Parathyroid adenoma (tissue), 2 donors: ENCODE data around the gene RERE.
"Not testable (repeated sequence)": the region's sequence is repeated elsewhere in the genome, so short reads cannot be mapped to it uniquely, and the experiment has no call there.

Experiments
- H2AFZ ChIP-seq: fragments of 300-600 bp; sonication (generic); one replicate; pipeline ENCODE4 v1.7.0; 2017; ENCODE audit warnings: antibody characterized with exemption, mild to moderate bottlenecking
- H3K27ac ChIP-seq: fragments of 300-600 bp; sonication (generic); one replicate; pipeline ENCODE4 v1.7.0; 2017
- H3K27me3 ChIP-seq: fragments of 300-600 bp; sonication (generic); one replicate; pipeline ENCODE4 v1.7.0; 2017; ENCODE audit warnings: low read length; ENCODE audit not compliant: control insufficient read depth, insufficient read depth
- H3K36me3 ChIP-seq: fragments of 300-600 bp; sonication (generic); one replicate; pipeline ENCODE4 v1.7.0; 2017; ENCODE audit warnings: low read length; ENCODE audit not compliant: control insufficient read depth, insufficient read depth
- H3K4me1 ChIP-seq: fragments of 300-600 bp; sonication (generic); one replicate; pipeline ENCODE4 v1.7.0; 2017; ENCODE audit warnings: control low read depth
- H3K4me2 ChIP-seq: fragments of 300-600 bp; sonication (generic); one replicate; pipeline ENCODE4 v1.7.0; 2017; ENCODE audit warnings: low read length
- H3K4me3 ChIP-seq: fragments of 300-600 bp; sonication (generic); one replicate; pipeline ENCODE4 v1.7.0; 2017; ENCODE audit warnings: low read depth, low read length
- H3K79me2 ChIP-seq: fragments of 300-600 bp; sonication (generic); one replicate; pipeline ENCODE4 v1.7.0; 2017; ENCODE audit warnings: control low read depth
- H3K9ac ChIP-seq: fragments of 300-600 bp; sonication (generic); one replicate; pipeline ENCODE4 v1.7.0; 2017; ENCODE audit warnings: mild to moderate bottlenecking
- H3K9me3 ChIP-seq: fragments of 300-600 bp; sonication (generic); one replicate; pipeline ENCODE4 v1.7.0; 2017; ENCODE audit warnings: low read length; ENCODE audit not compliant: control insufficient read depth
- TF ChIP-seq, protein P1 (sequence below): fragments of 300-600 bp; sonication (generic); IDR thresholded peaks from one replicate; pipeline ENCODE4 v1.7.0; 2017; ENCODE audit warnings: antibody characterized with exemption, mild to moderate bottlenecking
- donor health status: primary hyperparathyroidism.

The RERE gene

DNA sequence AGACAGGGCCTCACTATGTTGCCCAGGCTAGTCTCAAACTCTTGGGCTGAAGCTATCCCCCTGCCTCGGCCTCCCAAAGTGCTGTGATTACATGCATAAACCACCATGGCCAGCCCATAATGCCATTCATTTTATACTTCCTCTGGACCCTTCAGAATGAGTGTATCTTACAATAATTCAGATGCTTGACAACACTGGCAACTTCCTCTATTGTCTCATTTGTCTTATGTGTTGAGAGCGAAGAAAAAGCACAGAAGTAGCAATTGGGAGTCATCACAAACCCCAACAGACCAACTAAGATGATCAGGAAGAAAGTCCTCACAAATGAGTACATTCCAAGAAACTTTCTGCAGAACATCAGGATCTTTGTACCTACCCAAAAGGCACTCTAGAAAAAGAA, 191.9 kb downstream of the RERE start:
- no peaks in the 10 kb centered on the region for H3K9me3 ChIP-seq
- H3K4me2 ChIP-seq: no peak overlapping the region
- TF ChIP-seq, protein P1, sequence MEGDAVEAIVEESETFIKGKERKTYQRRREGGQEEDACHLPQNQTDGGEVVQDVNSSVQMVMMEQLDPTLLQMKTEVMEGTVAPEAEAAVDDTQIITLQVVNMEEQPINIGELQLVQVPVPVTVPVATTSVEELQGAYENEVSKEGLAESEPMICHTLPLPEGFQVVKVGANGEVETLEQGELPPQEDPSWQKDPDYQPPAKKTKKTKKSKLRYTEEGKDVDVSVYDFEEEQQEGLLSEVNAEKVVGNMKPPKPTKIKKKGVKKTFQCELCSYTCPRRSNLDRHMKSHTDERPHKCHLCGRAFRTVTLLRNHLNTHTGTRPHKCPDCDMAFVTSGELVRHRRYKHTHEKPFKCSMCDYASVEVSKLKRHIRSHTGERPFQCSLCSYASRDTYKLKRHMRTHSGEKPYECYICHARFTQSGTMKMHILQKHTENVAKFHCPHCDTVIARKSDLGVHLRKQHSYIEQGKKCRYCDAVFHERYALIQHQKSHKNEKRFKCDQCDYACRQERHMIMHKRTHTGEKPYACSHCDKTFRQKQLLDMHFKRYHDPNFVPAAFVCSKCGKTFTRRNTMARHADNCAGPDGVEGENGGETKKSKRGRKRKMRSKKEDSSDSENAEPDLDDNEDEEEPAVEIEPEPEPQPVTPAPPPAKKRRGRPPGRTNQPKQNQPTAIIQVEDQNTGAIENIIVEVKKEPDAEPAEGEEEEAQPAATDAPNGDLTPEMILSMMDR: no peak
- no peak overlapping the region for H3K9ac ChIP-seq
- H3K27me3 ChIP-seq: no peaks in the 10 kb centered on the region
- H3K27ac ChIP-seq: no peak overlapping the region
- no peak overlapping the region for H2AFZ ChIP-seq
- H3K79me2 ChIP-seq: peaks cover 17% of the 10 kb centered on the region
- H3K4me1 ChIP-seq: peaks cover 16% of the 10 kb centered on the region
- no peak overlapping the region for H3K4me3 ChIP-seq
- no peaks in the 10 kb centered on the region for H3K36me3 ChIP-seq

DNA sequence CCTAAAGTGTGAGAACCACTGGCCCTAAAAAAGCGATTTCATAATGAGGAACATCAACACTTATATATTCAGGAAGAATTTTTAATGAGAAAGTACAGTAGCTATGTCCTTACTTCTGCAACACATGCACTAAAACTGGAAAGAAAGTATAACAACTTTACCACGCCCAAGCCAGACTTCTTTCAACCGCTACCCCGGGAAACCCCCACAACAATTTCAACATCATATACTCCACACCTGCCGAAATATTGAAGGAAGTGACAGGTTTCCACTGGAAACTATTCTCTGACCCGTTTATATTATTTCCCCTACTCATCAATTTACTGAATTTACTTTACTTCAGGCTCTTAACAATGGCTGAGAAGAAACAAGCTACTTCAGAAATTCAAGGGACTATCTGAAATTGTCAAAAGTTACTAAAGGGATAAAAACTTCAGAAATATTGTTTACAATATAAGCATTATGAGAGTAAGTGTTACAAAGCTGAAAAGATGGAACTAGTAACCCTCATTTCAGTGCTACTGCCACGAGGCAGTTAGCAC, 193.7 kb downstream of the RERE start:
- H3K36me3 ChIP-seq, H3K4me2 ChIP-seq, H3K4me3 ChIP-seq, H3K27ac ChIP-seq, H3K9ac ChIP-seq, H2AFZ ChIP-seq, H3K9me3 ChIP-seq, H3K27me3 ChIP-seq: not testable (repeated sequence)
- Histone ChIP-seq H3K4me1 (peaks cover 13% of the 10 kb centered on the region), H3K79me2 (peaks cover 17% of the 10 kb centered on the region)

GRCh38 chr1:8621785-8622348, 195.6 kb downstream of the RERE start:
- H3K4me3 ChIP-seq, H3K36me3 ChIP-seq, H3K4me1 ChIP-seq, H3K27me3 ChIP-seq, H3K9me3 ChIP-seq, H2AFZ ChIP-seq, H3K4me2 ChIP-seq, H3K9ac ChIP-seq, H3K27ac ChIP-seq: not testable (repeated sequence)
- peaks cover 15% of the 10 kb centered on the region for H3K79me2 ChIP-seq

- not testable (repeated sequence) for H3K36me3 ChIP-seq, H3K27ac ChIP-seq, H3K4me3 ChIP-seq
These were observed 196.3 kb downstream of the RERE start for GRCh38 chr1:8621034-8621582.

GRCh38 chr1:8619917-8620502, 197.4 kb downstream of the RERE start:
- not testable (repeated sequence) for H3K9ac ChIP-seq, H3K4me3 ChIP-seq, H3K4me1 ChIP-seq, H3K36me3 ChIP-seq, H3K4me2 ChIP-seq, H3K27ac ChIP-seq, H3K9me3 ChIP-seq, H2AFZ ChIP-seq, H3K79me2 ChIP-seq, H3K27me3 ChIP-seq

More at GRCh38 chr1:8621034-8621582, 196.3 kb downstream of the RERE start:
- not testable (repeated sequence) for H3K9me3 ChIP-seq, H3K4me1 ChIP-seq, H3K4me2 ChIP-seq, H2AFZ ChIP-seq, H3K9ac ChIP-seq, H3K27me3 ChIP-seq
- H3K79me2 ChIP-seq: peaks cover 13% of the 10 kb centered on the region

DNA sequence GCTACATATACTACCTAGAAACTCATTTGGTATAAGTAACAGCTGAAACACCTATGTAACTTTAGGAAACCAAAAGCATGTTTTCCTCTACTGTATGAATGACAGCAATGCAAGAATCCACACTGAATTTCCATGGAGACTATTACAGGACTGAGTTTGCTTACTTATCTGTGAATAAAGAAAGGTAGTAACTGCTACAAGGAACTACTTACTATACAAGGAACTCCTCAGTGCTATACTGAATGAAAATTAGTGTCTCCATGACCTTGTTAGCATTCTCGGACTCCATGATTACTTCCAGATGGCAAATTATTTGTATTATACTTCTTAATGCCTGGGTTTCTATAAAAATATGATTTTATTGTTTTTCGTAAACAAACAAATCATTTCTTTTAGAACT, 198.0 kb downstream of the RERE start:
- H3K4me1 ChIP-seq, H3K36me3 ChIP-seq, H3K79me2 ChIP-seq, H3K9me3 ChIP-seq, H3K4me3 ChIP-seq, H3K27ac ChIP-seq, H3K4me2 ChIP-seq, H3K9ac ChIP-seq, H3K27me3 ChIP-seq, H2AFZ ChIP-seq: not testable (repeated sequence)

DNA sequence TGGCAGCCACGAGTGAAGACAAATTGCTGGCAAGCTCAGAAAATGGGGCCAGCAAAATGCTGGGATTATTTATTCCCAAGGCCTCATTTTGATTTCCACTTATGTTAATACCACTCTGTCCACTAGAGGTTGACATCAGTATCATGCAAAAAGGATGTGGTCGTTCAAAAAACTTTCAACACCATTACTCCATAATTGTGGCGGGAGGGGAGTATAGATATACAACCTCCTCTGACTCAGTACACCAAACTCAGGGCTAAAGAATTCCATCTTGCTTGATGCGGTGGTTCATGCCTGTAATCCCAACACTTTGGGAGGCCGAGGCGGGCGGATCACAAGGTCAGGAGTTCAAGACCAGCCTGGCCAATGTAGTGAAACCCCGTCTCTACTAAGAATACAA, 200.6 kb downstream of the RERE start:
- not testable (repeated sequence) for H3K27ac ChIP-seq, H3K27me3 ChIP-seq, H3K4me2 ChIP-seq, H3K36me3 ChIP-seq, H3K4me3 ChIP-seq, H3K9ac ChIP-seq, H3K4me1 ChIP-seq, H3K9me3 ChIP-seq, H3K79me2 ChIP-seq, H2AFZ ChIP-seq

DNA sequence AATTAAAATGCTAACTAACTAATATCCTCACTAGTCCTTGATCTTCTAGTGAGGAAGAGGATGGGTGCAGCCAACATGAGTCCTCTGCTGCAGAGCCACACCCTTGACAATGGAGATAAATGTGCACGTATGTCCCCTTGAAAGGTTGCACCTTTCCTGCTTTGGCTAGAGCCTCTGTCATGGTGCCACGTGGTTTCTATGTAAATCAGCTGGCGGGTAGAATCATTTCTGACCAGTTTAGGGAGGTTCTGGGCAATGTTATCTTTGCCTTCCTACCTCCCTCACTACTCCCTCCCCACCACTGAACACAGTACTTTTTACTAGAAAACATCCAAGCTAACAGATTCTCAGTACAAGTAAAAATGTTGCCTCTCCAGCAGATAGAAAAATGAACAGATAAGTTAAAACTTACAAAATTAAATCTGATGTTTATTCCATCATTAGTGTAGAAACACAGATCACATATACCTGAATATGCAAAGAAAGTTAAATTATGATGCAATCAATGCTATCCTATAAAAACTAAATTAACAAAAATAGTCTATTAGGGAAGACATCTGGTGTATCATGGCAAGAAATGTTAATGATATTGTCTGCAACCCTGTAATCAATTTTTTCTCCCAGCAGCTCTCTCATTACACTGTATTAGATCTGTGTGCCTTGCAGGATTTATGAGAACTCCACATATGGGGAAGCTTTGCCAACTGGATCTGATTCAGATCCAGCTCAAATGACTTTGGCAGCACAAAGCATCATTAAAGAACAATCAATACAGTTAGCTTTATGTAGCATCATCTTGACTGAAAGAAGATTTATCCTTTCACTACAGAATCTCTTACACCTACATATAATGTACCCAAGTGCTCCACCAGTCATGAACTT, 205.6 kb downstream of the RERE start:
- H2AFZ ChIP-seq, H3K4me1 ChIP-seq, H3K79me2 ChIP-seq, H3K27ac ChIP-seq, H3K9me3 ChIP-seq, H3K36me3 ChIP-seq, H3K27me3 ChIP-seq, H3K9ac ChIP-seq, H3K4me2 ChIP-seq, H3K4me3 ChIP-seq: not testable (repeated sequence)
